Activated CD4-positive, alpha-beta memory T cell treated with anti-CD3 and anti-CD28 coated beads for 36 hours (primary cell): ENCODE data around the gene MCM10. TPM values are rescaled to one million over a fixed set of nuclear protein-coding genes. Genes with fewer than 3 reads are reported as not detected.
"Not testable (repeated sequence)": the region's sequence is repeated elsewhere in the genome, so short reads cannot be mapped to it uniquely, and the experiment has no call there.

Source experiments
- CTCF ChIA-PET: fragments of 350-600 bp; sonication (Branson Sonifier 250); formaldehyde crosslinking; loops from one replicate; lab custom pipeline; 2021; ENCODE audit warnings: antibody characterized with exemption, inconsistent platforms; lab: Charles Lee
- POLR2A ChIA-PET: fragments of 350-600 bp; sonication (Branson Sonifier 250); formaldehyde crosslinking; loops from one replicate; lab custom pipeline; 2021; ENCODE audit warnings: antibody characterized with exemption; lab: Charles Lee
- DNase-seq: peaks from one replicate; pipeline ENCODE4 v3.0.0-alpha.2; 2020
- H3K27ac Mint-ChIP-seq: one replicate; pipeline ENCODE4 v1.8.0; 2021; ENCODE audit warnings: mixed read lengths
- H3K27me3 Mint-ChIP-seq: one replicate; pipeline ENCODE4 v1.8.0; 2021; ENCODE audit warnings: mixed read lengths
- H3K36me3 Mint-ChIP-seq: one replicate; pipeline ENCODE4 v1.8.0; 2021; ENCODE audit warnings: mixed read lengths
- H3K4me1 Mint-ChIP-seq: one replicate; pipeline ENCODE4 v1.8.0; 2021; ENCODE audit warnings: low read depth, mixed read lengths
- H3K4me3 Mint-ChIP-seq: one replicate; pipeline ENCODE4 v1.8.0; 2021; ENCODE audit warnings: mild to moderate bottlenecking, mixed read lengths
- H3K9me3 Mint-ChIP-seq: one replicate; pipeline ENCODE4 v1.8.0; 2021; ENCODE audit warnings: mixed read lengths
- intact Hi-C: fragments of 100-400 bp; cut with micrococcal nuclease; formaldehyde crosslinking; loops from one replicate; pipeline ENCODE4 v1.15.1; 2023
- total RNA-seq, 2 experiments: library from RNA; stranded (reverse); gene quantifications; one replicate each; pipeline ENCODE4 v1.2.3, GENCODE V29; 2021

MCM10 gene
- total RNA-seq, 2 experiments from 2014 or later, result 70.6 to 74.2 TPM

DNA sequence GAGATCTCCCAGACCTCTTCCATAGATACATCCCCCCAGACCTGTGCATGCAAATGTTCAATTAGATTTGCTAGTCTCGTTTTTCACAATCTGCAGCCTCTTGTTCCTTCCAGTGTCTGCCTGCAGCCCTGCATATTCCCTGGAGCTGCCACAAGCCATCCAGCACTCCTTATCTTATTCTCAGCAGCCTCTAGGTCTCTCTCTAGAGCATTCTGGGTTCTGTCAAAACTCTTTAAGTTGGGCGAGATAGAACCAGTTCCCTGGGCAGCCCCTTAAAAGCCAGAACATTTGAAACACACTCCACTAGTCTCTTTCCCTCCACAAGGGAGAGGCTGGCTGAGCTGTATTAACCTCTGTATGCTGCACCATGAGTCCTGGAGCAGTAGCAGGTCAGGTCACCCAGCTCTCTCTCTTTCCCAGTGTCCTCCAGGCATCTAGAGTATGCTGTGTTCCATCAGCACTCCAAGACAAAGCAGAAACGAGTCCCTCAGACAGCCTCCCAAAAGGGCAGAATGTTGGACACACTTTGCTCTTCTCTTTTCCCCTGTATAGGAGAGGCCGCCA lies 20.6 kb upstream of the MCM10 start:
- ChIA-PET CTCF (no interaction called here), POLR2A (interaction anchor here (1.1 kb wide), 1 partner anchor 41 kb away, joined by 3 read pairs; the partner anchor contains the start of gene OPTN)
- no peaks in the 10 kb centered on the region for H3K4me1 Mint-ChIP-seq
- no peak overlapping the region for H3K4me3 Mint-ChIP-seq
- intact Hi-C loops, result no loop called here
- no peak overlapping the region for H3K27ac Mint-ChIP-seq
- no peak for DNase-seq
- H3K9me3 Mint-ChIP-seq, result peaks cover 15% of the 10 kb centered on the region
- H3K27me3 Mint-ChIP-seq, result no peaks in the 10 kb centered on the region
- H3K36me3 Mint-ChIP-seq, result peaks cover 58% of the 10 kb centered on the region

DNA sequence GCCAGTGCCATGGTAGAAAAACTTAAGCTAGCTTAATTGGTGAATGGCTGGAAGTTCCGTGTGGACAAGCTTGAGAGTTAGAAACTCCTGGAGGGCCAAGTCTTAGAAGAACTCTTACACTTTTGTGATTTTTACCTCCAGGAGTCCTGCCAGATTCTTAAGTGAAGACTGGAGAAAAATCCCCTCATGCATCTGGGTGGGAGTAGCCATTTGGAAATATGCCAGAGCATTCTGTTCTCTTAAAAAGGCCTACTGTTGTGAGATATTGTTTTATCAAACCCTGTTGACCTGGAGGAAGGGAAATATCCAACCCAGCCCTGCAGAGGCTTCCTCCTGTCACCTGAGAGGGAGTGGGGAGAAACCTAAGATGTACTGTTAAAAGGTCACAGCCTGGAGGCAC lies 17.6 kb upstream of the MCM10 start:
- CTCF ChIA-PET, result no interaction called here
- intact Hi-C loops, result no loop called here
- Mint-ChIP-seq H3K4me3 (no peak overlapping the region), H3K9me3 (peaks cover 36% of the 10 kb centered on the region), H3K36me3 (peaks cover 40% of the 10 kb centered on the region), H3K27ac (no peak overlapping the region), H3K4me1 (no peaks in the 10 kb centered on the region), H3K27me3 (no peaks in the 10 kb centered on the region)
- POLR2A ChIA-PET, result no interaction called here
- no peak for DNase-seq

GRCh38 chr10:13144814-13145213 lies 16.5 kb upstream of the MCM10 start:
- DNase-seq, result no peak
- POLR2A ChIA-PET, result no interaction called here
- intact Hi-C loops, result no loop called here
- peaks cover 34% of the 10 kb centered on the region for H3K36me3 Mint-ChIP-seq
- peaks cover 36% of the 10 kb centered on the region for H3K9me3 Mint-ChIP-seq
- no peaks in the 10 kb centered on the region for H3K4me1 Mint-ChIP-seq
- no peak overlapping the region for H3K4me3 Mint-ChIP-seq
- H3K27ac Mint-ChIP-seq, result no peak overlapping the region
- CTCF ChIA-PET, result no interaction called here
- no peaks in the 10 kb centered on the region for H3K27me3 Mint-ChIP-seq

DNA sequence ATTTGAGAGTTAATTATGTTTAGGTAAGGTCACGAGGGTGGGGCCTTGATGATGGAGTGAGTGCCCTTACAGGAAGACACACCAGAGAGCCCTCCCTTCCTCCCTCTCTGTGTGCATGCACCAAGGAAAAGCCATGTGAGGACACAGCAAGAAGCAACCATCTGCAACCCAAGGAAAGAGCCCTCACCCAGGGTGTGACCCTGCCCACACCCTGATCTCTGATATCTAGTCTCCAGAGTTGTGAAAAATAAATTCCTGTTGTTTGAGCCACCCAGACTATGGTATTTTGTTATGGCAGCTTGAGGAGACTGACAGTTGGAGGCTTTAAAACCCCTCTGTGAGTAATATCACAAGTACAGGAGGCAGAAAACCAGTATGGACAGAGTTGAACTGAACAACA lies 15.0 kb upstream of the MCM10 start:
- POLR2A ChIA-PET, result no interaction called here
- CTCF ChIA-PET, result no interaction called here
- intact Hi-C loops, result no loop called here
- Mint-ChIP-seq H3K4me1 (no peaks in the 10 kb centered on the region), H3K4me3 (no peak overlapping the region), H3K36me3 (peaks cover 22% of the 10 kb centered on the region), H3K9me3 (peaks cover 44% of the 10 kb centered on the region), H3K27ac (no peak overlapping the region), H3K27me3 (no peaks in the 10 kb centered on the region)
- DNase-seq, result no peak

DNA sequence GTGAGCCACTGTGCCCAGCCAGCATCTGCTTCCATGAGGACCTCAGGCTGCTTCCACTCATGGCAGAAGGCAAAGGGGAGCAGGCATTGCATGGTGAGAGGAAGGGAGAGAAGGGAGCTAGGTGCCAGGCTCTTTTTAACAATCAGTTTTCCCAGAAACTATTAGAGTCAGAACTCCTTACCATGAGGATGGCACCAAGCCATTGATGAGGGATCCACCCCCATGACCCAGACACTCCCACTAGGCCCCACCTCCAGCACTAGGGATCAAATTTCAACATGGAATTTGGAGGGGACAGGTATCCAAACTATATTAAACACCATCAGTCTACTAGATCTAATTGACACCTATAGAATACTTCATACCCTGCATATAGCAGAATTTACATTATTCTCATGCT lies 14.2 kb upstream of the MCM10 start:
- Mint-ChIP-seq H3K36me3 (peaks cover 21% of the 10 kb centered on the region), H3K4me3 (no peak overlapping the region), H3K9me3 (peaks cover 44% of the 10 kb centered on the region), H3K27me3 (no peaks in the 10 kb centered on the region), H3K27ac (no peak overlapping the region), H3K4me1 (no peaks in the 10 kb centered on the region)
- intact Hi-C loops, result no loop called here
- no peak for DNase-seq
- POLR2A ChIA-PET, result no interaction called here
- CTCF ChIA-PET, result no interaction called here

DNA sequence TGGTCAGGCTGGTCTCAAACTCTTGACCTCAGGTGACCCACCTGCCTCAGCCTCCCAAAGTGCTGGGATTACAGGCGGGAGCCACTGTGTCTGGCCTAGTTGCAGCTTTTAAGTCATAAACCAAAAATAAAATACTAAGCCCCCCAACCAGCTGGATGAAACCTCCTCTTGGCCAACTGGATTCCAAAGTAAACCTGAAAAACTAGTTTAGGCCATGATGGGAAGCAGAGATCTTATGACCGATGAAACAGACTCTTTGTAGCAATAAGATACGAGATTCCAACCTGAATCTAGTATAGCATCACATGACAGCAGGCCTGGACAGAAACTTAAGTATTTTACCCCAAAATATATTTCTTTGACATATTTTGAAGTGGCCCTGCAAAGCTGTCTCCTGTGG lies 9.1 kb upstream of the MCM10 start:
- CTCF ChIA-PET, result interaction anchor here (1.4 kb wide), 1 partner anchor 9 kb away, joined by 6 read pairs; the partner anchor contains the start of gene MCM10

DNA sequence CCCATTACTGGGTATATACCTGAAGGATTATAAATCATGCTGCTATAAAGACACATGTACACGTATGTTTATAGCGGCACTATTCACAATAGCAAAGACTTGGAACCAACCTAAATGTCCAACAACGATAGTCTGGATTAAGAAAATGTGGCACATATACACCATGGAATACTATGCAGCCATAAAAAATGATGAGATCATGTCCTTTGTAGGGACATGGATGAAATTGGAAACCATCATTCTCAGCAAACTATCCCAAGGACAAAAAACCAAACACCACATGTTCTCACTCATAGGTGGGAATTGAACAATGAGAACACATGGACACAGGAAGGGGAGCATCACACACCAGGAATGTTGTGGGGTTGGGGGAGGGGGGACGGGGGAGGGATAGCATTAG lies 5.5 kb upstream of the MCM10 start:
- H3K9me3 Mint-ChIP-seq, DNase-seq, intact Hi-C loops, H3K4me3 Mint-ChIP-seq, H3K27me3 Mint-ChIP-seq, H3K27ac Mint-ChIP-seq, H3K36me3 Mint-ChIP-seq, POLR2A ChIA-PET, H3K4me1 Mint-ChIP-seq, CTCF ChIA-PET: not testable (repeated sequence)

More for the DNA sequence above, 9.1 kb upstream of the MCM10 start:
- Mint-ChIP-seq H3K4me3 (no peak overlapping the region), H3K27me3 (no peaks in the 10 kb centered on the region), H3K36me3 (peaks cover 5% of the 10 kb centered on the region), H3K9me3 (peaks cover 15% of the 10 kb centered on the region), H3K27ac (no peak overlapping the region), H3K4me1 (no peaks in the 10 kb centered on the region)
- intact Hi-C loops, result no loop called here
- no peak for DNase-seq
- POLR2A ChIA-PET, result no interaction called here

- H3K4me3 Mint-ChIP-seq, result peak overlapping the region; percentile 37
- no peak for DNase-seq
- no peaks in the 10 kb centered on the region for H3K9me3 Mint-ChIP-seq
- intact Hi-C loops, result no loop called here
- no peak overlapping the region for H3K27ac Mint-ChIP-seq
- peaks cover 17% of the 10 kb centered on the region for H3K4me1 Mint-ChIP-seq
- no peaks in the 10 kb centered on the region for H3K27me3 Mint-ChIP-seq
- ChIA-PET CTCF (interaction anchor here (1.0 kb wide), 1 partner anchor 143 kb away, joined by 4 read pairs; no protein-coding TSS in a partner anchor), POLR2A (no interaction called here)
- peaks cover 11% of the 10 kb centered on the region for H3K36me3 Mint-ChIP-seq
Measured at GRCh38 chr10:13158401-13158800, 3.0 kb upstream of the MCM10 start.

DNA sequence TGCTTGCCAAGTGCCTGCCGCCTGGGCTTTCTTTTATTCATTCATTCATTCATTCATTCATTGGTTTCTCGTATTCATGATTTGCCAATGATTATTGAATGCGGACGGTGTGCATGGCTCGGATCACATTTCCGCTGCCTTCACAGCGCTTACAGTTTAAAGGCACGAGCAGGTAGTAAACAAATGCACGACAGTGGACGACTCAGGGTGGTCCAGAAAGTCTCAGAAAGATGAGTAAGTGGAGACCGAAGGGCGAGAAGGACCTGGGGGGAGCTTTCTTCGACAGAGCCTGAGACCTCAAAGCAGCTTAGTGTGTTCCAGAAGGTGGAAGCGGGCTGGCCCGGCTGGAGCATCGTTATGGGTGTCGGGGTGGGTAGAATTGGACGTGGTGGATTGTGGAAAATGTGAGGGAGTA lies 506 bp downstream of the MCM10 start:
- POLR2A ChIA-PET, result interaction anchor here (1.4 to 1.7 kb wide), 2 partner anchors 139 to 140 kb away, joined by 7 to 13 read pairs; partner anchors contain the start of gene PHYH
- Mint-ChIP-seq H3K9me3 (no peaks in the 10 kb centered on the region), H3K36me3 (peaks cover 26% of the 10 kb centered on the region), H3K27ac (peak overlapping the region; percentile 9), H3K4me3 (peak overlapping the region; percentile 85), H3K27me3 (no peaks in the 10 kb centered on the region), H3K4me1 (peaks cover 28% of the 10 kb centered on the region)
- CTCF ChIA-PET, result interaction anchor here (0.6 to 3.2 kb wide), 17 partner anchors 9 to 278 kb away, joined by 3 to 55 read pairs (median 4); partner anchors contain the start of gene OPTN
- intact Hi-C loops, result loop anchor here (1.0 kb wide), 5 partner anchors 63 to 424 kb away; partner anchors contain the start of genes PRPF18 and SEPHS1
- DNase-seq, result peak; percentile 41

DNA sequence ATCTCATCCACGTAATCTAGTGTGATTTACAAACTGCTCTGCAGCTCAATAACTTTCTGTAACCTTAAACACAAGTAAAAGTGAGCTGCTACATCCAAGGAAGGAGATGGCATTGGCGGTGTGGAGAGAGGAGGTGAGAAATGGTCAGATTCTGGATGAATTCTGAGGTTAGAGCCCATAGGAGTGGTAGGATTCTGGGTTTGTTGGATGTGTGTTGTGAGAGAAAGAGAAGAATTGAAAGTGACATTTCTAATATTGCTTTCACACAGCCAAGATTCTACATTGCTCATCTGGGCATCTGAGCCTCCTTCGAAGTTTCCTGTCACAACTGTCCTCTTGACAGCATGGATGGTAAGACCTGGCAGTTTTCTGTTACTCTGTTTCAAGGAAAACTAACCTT lies 2.5 kb downstream of the MCM10 start:
- H3K4me1 Mint-ChIP-seq, result peaks cover 28% of the 10 kb centered on the region
- no peak for DNase-seq
- POLR2A ChIA-PET, result interaction anchor here (0.9 kb wide), 1 partner anchor 139 kb away, joined by 3 read pairs; no protein-coding TSS in a partner anchor
- no peak overlapping the region for H3K27ac Mint-ChIP-seq
- peaks cover 38% of the 10 kb centered on the region for H3K36me3 Mint-ChIP-seq
- CTCF ChIA-PET, result interaction anchor here (0.9 to 1.3 kb wide), 3 partner anchors 14 to 209 kb away, joined by 3 to 4 read pairs (median 4); no protein-coding TSS in a partner anchor
- no peaks in the 10 kb centered on the region for H3K9me3 Mint-ChIP-seq
- no peaks in the 10 kb centered on the region for H3K27me3 Mint-ChIP-seq
- intact Hi-C loops, result no loop called here
- H3K4me3 Mint-ChIP-seq, result no peak overlapping the region

DNA sequence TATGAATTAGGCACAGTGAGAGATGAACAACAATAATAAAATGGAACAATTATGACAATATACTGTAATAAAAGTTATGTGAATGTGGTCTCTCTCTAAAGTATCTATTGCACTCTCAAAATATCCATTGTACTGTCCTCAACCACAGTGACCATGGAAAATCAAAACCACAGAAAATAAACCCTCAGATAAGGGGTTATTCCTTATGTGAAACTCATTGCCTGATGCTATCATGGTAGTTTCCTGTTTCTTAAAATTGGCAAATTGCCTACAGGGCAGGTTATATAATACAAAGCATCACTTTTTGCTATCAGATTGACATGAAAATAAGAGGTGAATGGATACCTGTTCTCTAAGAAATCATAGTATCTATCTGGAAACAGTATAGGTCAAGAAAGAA lies 3.8 kb downstream of the MCM10 start:
- intact Hi-C loops, result no loop called here
- ChIA-PET POLR2A (no interaction called here), CTCF (no interaction called here)
- Mint-ChIP-seq H3K9me3 (no peaks in the 10 kb centered on the region), H3K27me3 (no peaks in the 10 kb centered on the region), H3K27ac (no peak overlapping the region), H3K4me1 (peaks cover 28% of the 10 kb centered on the region), H3K36me3 (peaks cover 42% of the 10 kb centered on the region), H3K4me3 (no peak overlapping the region)
- no peak for DNase-seq

- Mint-ChIP-seq H3K9me3 (no peaks in the 10 kb centered on the region), H3K27ac (no peak overlapping the region), H3K4me3 (no peak overlapping the region), H3K36me3 (peaks cover 49% of the 10 kb centered on the region), H3K4me1 (peaks cover 15% of the 10 kb centered on the region), H3K27me3 (no peaks in the 10 kb centered on the region)
- intact Hi-C loops, result no loop called here
- DNase-seq, result no peak
- ChIA-PET CTCF (no interaction called here), POLR2A (no interaction called here)
Measured at GRCh38 chr10:13167568-13167967, 6.2 kb downstream of the MCM10 start.

DNA sequence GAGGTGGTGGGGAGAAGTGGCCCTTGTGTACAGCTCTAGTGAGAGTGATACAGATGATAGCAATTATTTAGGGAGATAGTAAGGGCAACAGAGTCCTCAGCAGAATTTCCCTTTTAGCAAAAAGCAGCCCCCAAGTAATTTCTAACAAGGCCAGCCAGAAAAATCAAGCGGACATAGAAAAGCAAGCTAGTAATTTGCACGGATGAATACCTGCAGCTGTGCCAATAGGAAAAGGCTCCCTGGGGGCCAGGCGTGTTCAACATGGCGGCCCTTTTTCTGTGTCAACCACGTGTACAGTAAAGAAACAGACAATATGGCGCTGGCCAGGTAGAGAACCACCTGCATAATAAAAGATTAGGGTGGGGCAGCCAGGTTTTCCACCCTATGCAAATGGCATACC lies 7.4 kb downstream of the MCM10 start:
- CTCF ChIA-PET, result no interaction called here
- no peak overlapping the region for H3K4me3 Mint-ChIP-seq
- no peak overlapping the region for H3K27ac Mint-ChIP-seq
- no peak for DNase-seq
- POLR2A ChIA-PET, result no interaction called here
- peaks cover 56% of the 10 kb centered on the region for H3K36me3 Mint-ChIP-seq
- intact Hi-C loops, result no loop called here
- no peaks in the 10 kb centered on the region for H3K27me3 Mint-ChIP-seq
- peaks cover 8% of the 10 kb centered on the region for H3K4me1 Mint-ChIP-seq
- no peaks in the 10 kb centered on the region for H3K9me3 Mint-ChIP-seq
